Neural crest cell (in vitro differentiated cells): Measurements from ENCODE around the gene TNIK. TPM values are rescaled to one million over a fixed set of nuclear protein-coding genes. Genes with fewer than 3 reads are reported as not detected.

ENCODE experiments used
- DNase-seq: peaks from one replicate; pipeline ENCODE4 v3.0.0; 2021; ENCODE audit warnings: low read depth, mixed read lengths, low spot score
- H3K27ac Mint-ChIP-seq: one replicate; pipeline ENCODE4 v1.8.0; 2021; ENCODE audit warnings: mild to moderate bottlenecking, mixed read lengths; ENCODE audit not compliant: unreplicated experiment
- H3K27me3 Mint-ChIP-seq: 2 replicates; pipeline ENCODE4 v1.8.0; 2021; ENCODE audit warnings: low read depth, mild to moderate bottlenecking, mixed read lengths
- H3K36me3 Mint-ChIP-seq: 2 replicates; pipeline ENCODE4 v1.8.0; 2021; ENCODE audit warnings: low read depth, mild to moderate bottlenecking, mixed read lengths
- H3K4me1 Mint-ChIP-seq: 2 replicates; pipeline ENCODE4 v1.8.0; 2021; ENCODE audit warnings: mixed read lengths
- H3K4me3 Mint-ChIP-seq: one replicate; pipeline ENCODE4 v1.8.0; 2021; ENCODE audit warnings: mild to moderate bottlenecking, mixed read lengths
- H3K9me3 Mint-ChIP-seq: 2 replicates; pipeline ENCODE4 v1.8.0; 2021; ENCODE audit warnings: mixed read lengths
- total RNA-seq: library from RNA; stranded (reverse); gene quantifications from 2 replicates; pipeline ENCODE4 v1.2.1, GENCODE V29; 2021
- TF ChIP-seq, protein P1 (sequence below): fragments of 200-600 bp; sonication (generic); conservative IDR thresholded peaks from 2 replicates; pipeline ENCODE4 v1.5.0; 2021; ENCODE audit warnings: antibody characterized with exemption, mild to moderate bottlenecking

Gene TNIK
- total RNA-seq, 1 donor from 2014 or later = 32.3 TPM

DNA sequence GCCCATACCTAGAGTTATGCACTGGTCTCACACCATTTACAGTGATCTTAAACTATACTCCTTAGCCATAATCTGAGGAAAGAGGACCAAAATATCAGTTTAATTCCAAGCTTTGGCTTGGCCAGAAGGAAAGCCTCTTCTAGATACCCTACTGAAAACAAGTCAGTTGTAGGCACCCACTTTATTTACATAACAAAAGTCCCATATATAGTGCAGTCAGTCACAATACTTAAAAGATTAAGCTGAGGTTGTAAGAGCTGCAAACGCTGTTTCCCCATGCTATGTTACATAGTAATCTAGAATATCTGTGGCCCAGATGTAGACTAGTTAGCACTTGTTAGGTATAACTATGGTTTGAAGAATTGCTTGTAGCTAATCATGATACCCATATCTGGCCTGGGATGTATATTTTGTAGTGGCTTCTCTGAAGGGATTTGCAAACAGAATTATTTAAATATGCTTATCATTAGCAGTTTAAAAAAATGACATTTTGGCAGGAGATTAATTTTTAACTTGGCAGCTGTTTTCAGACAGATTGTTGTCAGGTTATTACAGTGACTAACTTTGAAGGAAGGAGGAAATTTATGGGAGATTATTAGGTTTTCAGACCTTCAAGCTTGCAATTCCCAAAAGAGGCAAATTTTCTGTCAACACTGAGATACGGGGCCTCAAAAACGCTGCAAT is 273.2 kb downstream of the TNIK start:
- TF ChIP-seq, protein P1, sequence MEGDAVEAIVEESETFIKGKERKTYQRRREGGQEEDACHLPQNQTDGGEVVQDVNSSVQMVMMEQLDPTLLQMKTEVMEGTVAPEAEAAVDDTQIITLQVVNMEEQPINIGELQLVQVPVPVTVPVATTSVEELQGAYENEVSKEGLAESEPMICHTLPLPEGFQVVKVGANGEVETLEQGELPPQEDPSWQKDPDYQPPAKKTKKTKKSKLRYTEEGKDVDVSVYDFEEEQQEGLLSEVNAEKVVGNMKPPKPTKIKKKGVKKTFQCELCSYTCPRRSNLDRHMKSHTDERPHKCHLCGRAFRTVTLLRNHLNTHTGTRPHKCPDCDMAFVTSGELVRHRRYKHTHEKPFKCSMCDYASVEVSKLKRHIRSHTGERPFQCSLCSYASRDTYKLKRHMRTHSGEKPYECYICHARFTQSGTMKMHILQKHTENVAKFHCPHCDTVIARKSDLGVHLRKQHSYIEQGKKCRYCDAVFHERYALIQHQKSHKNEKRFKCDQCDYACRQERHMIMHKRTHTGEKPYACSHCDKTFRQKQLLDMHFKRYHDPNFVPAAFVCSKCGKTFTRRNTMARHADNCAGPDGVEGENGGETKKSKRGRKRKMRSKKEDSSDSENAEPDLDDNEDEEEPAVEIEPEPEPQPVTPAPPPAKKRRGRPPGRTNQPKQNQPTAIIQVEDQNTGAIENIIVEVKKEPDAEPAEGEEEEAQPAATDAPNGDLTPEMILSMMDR = no peak
- Mint-ChIP-seq H3K4me1 (peaks cover 13% of the 10 kb centered on the region), H3K9me3 (no peaks in the 10 kb centered on the region), H3K4me3 (no peak overlapping the region), H3K36me3 (no peaks in the 10 kb centered on the region), H3K27ac (no peak overlapping the region), H3K27me3 (no peaks in the 10 kb centered on the region)
- no peak for DNase-seq

DNA sequence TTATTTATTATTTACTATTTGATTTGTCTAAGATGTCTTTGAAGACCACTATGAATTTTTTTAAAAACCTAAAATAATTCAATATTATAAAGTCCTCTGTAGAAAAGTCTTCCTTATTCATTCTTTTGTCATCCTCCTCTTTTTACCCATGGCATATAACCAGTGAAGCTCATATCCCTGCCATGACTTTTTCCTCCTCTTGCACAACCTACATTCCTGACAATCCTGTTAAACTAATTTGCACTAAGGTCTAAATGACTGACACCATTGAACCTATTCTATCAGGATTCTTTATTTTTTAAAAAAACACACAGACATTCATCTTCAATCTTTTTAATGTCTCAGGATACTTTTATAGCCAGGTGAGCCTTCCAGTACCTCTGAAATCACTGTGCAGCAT is 273.8 kb downstream of the TNIK start:
- Mint-ChIP-seq H3K36me3 (no peaks in the 10 kb centered on the region), H3K4me1 (peaks cover 13% of the 10 kb centered on the region)

DNA sequence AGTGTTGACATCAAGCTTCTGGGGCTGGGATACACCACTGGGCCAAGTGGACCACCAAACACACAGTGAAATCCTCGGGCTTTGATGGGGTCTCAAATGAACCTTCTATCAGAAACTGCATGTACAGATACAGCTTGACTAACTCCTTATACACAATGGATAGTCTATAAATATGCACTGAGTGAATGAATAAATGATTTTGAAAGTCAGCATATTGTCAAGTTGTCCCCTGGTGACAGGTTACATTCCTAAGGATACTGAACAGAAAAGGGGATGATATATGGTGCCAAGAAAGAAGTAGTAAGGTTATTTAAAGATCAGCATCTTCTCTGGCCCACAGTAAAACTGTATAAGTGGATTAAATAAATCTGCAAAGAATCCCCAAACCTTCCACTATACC is 274.2 kb downstream of the TNIK start:
- Mint-ChIP-seq H3K27ac (no peak overlapping the region), H3K36me3 (no peaks in the 10 kb centered on the region)
- TF ChIP-seq, protein P1 = no peak

More for the DNA sequence above, 273.8 kb downstream of the TNIK start:
- TF ChIP-seq, protein P1 = no peak
- Mint-ChIP-seq H3K4me3 (no peak overlapping the region), H3K9me3 (no peaks in the 10 kb centered on the region), H3K27ac (no peak overlapping the region), H3K27me3 (no peaks in the 10 kb centered on the region)
- no peak for DNase-seq

DNA sequence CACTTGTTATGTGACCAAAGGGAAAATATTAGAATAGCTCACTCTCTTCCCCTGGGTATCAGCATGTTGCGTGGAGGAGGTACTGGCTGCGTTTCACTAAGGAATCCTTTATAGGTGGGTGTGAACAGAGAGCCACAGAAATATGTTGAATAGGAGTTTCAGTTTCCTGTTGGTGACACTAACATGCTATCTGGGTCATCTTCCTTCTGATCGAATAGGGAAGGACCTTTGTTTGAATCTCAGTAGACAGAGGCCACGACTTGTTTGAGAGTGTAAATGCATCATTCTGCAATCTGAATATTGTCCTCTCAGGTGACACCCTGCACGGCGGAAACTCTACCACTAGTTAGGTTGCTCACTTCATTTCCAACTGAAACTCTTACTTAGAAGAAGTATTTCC is 275.8 kb downstream of the TNIK start:
- TF ChIP-seq, protein P1 = no peak
- Mint-ChIP-seq H3K4me3 (no peak overlapping the region), H3K4me1 (peaks cover 13% of the 10 kb centered on the region), H3K27ac (no peak overlapping the region), H3K9me3 (no peaks in the 10 kb centered on the region), H3K36me3 (no peaks in the 10 kb centered on the region), H3K27me3 (no peaks in the 10 kb centered on the region)
- DNase-seq = no peak

More for the DNA sequence above, 274.2 kb downstream of the TNIK start:
- Mint-ChIP-seq H3K4me1 (peaks cover 13% of the 10 kb centered on the region), H3K27me3 (no peaks in the 10 kb centered on the region), H3K9me3 (no peaks in the 10 kb centered on the region), H3K4me3 (no peak overlapping the region)
- DNase-seq = no peak

DNA sequence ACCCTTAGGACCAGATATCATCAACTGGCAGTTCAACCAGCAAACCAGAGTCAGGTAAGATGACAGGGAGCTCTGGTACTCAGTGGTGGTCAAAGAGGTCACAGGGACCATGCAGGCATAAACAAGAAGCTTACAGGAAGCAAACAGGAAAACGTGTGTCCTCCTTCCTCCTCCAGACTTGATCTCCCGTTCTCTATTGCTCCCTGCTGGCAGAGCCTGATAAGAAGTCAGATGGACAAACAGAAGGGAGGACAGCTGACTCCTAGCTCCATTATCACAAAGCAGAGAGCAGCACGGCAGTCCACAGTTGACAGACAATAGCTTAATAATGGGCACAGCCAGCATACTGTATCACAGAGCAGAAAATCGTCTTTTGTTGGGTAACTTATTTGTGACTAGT is 277.2 kb downstream of the TNIK start:
- TF ChIP-seq, protein P1 = peak; percentile 29

More for the DNA sequence above, 277.2 kb downstream of the TNIK start:
- no peaks in the 10 kb centered on the region for H3K27me3 Mint-ChIP-seq
- DNase-seq = no peak
- no peak overlapping the region for H3K4me3 Mint-ChIP-seq
- H3K9me3 Mint-ChIP-seq = no peaks in the 10 kb centered on the region
- H3K36me3 Mint-ChIP-seq = no peaks in the 10 kb centered on the region
- peaks cover 13% of the 10 kb centered on the region for H3K4me1 Mint-ChIP-seq
- H3K27ac Mint-ChIP-seq = no peak overlapping the region
